Right lobe of liver (tissue), 6 donors: ENCODE data around the gene KISS1R. TPM values are rescaled to one million over a fixed set of nuclear protein-coding genes. Genes with fewer than 3 reads are reported as not detected.

Experiments
- ATAC-seq, 4 donors: fragments of 200-7000 bp; cut with Tn5 transposase; one replicate each; pipeline ENCODE4 v1.9.1; 2020; ENCODE audit warnings: mild to moderate bottlenecking in 4 of 4, moderate library complexity in 4 of 4
- DNase-seq, 3 donors: peaks; one replicate each; pipeline ENCODE4 v3.0.0-alpha.2; 2020
- H3K27ac ChIP-seq, 3 donors: fragments of 200-600 bp; one replicate each; pipeline ENCODE4 v1.8.0; 2022
- H3K27me3 ChIP-seq, 2 donors: fragments of 200-600 bp; one replicate each; pipeline ENCODE4 v1.8.0; 2022
- H3K36me3 ChIP-seq, 4 donors: fragments of 200-600 bp; sonication (generic) in 1 of 4; one replicate each; pipeline versions ENCODE4 v1.5.1 to v1.8.0; 2017 to 2022; ENCODE audit warnings: control low read depth in 1 of 4
- H3K4me1 ChIP-seq, 4 donors: fragments of 200-600 bp; sonication (generic) in 1 of 4; one replicate each; pipeline versions ENCODE4 v1.5.1 to v1.8.0; 2017 to 2022; ENCODE audit warnings: control low read depth in 1 of 4
- H3K4me3 ChIP-seq, 3 donors: fragments of 200-600 bp; one replicate each; pipeline ENCODE4 v1.8.0; 2022
- H3K9me3 ChIP-seq, 4 donors: fragments of 200-600 bp; sonication (generic) in 1 of 4; one replicate each; pipeline versions ENCODE4 v1.5.1 to v1.8.0; 2017 to 2022; ENCODE audit warnings: control low read depth in 1 of 4
- POLR2A ChIP-seq: fragments of 450-650 bp; IDR thresholded peaks from one replicate; pipeline ENCODE4 v1.6.1; 2017; ENCODE audit warnings: antibody characterized with exemption, mild to moderate bottlenecking
- WGBS: methylation state at CpG from one replicate; pipeline ENCODE4 v1.1.6; 2018; ENCODE audit warnings: low coverage, low lambda C conversion rate; ENCODE audit not compliant: insufficient coverage; ENCODE audit errors: missing lambda C conversion rate; 5-methylcytosine and 5-hydroxymethylcytosine counted together
- intact Hi-C, 2 donors: fragments of 100-400 bp; cut with DNase I; formaldehyde crosslinking; loops; one replicate each; pipeline versions ENCODE4 v1.11.2 to v1.14.1; 2022
- total RNA-seq, 6 experiments: library from RNA; depleted of rRNA in 2 of 6; stranded (reverse); fragments of >200 nt in 2 of 6; fragmentation: NEBNext Ultra II Directional in 3 of 6; extraction: Animal tissue kit (Norgen Biotek cat#: 25700) in 3 of 6; gene quantifications; one replicate each; pipeline versions ENCODE4 v1.1.0 to v1.2.4, GENCODE V29; 2016 to 2023
- TF ChIP-seq, protein P1 (sequence below), 4 donors: fragments of 200-600 bp in 3 of 4; fragments of 450-650 bp in 1 of 4; IDR thresholded peaks; one replicate each; pipeline versions ENCODE4 v1.5.1 to v1.8.0; 2016 to 2022; ENCODE audit warnings: antibody characterized with exemption in 4 of 4, mild to moderate bottlenecking in 2 of 4
- donor health status: DM: no; HTN: yes; CAD: no.
- donor health status: DM: no; HTN: no; CAD: no.
- donor health status: DM: no; HTN: no; CAD: no.
- donor health status: DM: no; HTN: yes; CAD: no.
- donor health status: DM: no; HTN: yes; CAD: no.

Gene KISS1R
- total RNA-seq, 6 experiments from 2014 or later, result 0.47 TPM; not detected in 5

DNA sequence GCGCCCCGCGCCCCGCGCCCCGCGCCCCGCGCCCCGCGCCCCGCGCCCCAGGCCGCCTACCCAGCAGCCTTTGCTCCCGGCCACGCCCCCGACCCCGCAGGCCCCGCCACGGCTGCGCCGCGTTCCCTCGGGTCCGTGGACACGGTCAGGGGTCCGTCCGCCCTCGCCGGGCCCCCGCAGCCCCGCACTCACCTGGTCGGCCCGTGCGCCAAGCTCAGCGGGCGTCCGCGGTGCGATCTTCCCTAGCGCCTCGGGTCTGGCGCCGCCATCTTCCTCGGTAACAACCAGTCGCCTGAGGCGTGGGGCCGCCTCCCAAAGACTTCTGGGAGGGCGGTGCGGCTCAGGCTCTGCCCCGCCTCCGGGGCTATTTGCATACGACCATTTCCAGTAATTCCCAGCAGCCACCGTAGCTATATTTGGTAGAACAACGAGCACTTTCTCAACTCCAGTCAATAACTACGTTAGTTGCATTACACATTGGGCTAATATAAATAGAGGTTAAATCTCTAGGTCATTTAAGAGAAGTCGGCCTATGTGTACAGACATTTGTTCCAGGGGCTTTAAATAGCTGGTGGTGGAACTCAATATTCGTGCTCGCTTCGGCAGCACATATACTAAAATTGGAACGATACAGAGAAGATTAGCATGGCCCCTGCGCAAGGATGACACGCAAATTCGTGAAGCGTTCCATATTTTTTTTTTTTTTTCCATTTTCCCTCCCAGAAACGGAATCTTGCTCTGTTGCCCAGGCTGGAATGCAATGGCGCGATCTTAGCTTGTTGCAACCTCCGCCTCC is 24.0 kb upstream of the KISS1R start, which contains the start of the genes MED16 and RNU6-9:
MED16 (minus strand) TSS at position 294 of the 796 bp plus-strand sequence. CDS start 2,056 bp downstream, outside the sequence.
RNU6-9 (plus strand) TSS at position 591 of the 796 bp plus-strand sequence.
- H3K9me3 ChIP-seq, result no peaks in the 10 kb centered on the region
- ATAC-seq, result peak; percentile 95 to 99 (median 97)
- H3K4me3 ChIP-seq, result peak within 1 kb of the TSS; percentile 72 to 94 (median 86)
- H3K27me3 ChIP-seq, result no peaks in the 10 kb centered on the region
- WGBS, result 2% methylated on average over 19 of the region's 69 CpGs
- H3K27ac ChIP-seq, result peak within 1 kb of the TSS; percentile 89 to 91 (median 90)
- no peaks in the 10 kb centered on the region for H3K4me1 ChIP-seq
- DNase-seq, result peak; percentile 91 to 94 (median 92)
- peaks cover 0 to 10% (median under 1%) of the 10 kb centered on the region in 4 donors for H3K36me3 ChIP-seq
- TF ChIP-seq, protein P1, sequence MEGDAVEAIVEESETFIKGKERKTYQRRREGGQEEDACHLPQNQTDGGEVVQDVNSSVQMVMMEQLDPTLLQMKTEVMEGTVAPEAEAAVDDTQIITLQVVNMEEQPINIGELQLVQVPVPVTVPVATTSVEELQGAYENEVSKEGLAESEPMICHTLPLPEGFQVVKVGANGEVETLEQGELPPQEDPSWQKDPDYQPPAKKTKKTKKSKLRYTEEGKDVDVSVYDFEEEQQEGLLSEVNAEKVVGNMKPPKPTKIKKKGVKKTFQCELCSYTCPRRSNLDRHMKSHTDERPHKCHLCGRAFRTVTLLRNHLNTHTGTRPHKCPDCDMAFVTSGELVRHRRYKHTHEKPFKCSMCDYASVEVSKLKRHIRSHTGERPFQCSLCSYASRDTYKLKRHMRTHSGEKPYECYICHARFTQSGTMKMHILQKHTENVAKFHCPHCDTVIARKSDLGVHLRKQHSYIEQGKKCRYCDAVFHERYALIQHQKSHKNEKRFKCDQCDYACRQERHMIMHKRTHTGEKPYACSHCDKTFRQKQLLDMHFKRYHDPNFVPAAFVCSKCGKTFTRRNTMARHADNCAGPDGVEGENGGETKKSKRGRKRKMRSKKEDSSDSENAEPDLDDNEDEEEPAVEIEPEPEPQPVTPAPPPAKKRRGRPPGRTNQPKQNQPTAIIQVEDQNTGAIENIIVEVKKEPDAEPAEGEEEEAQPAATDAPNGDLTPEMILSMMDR (IDR thresholded peaks at IDR 0.05), result no peak
- peak; percentile 45 for TF ChIP-seq POLR2A
- intact Hi-C loops, result no loop called here

GRCh38 chr19:896434-896833 is 20.7 kb upstream of the KISS1R start:
- Histone ChIP-seq H3K27me3 (no peaks in the 10 kb centered on the region), H3K4me3 (no peak overlapping the region), H3K9me3 (no peaks in the 10 kb centered on the region), H3K4me1 (no peaks in the 10 kb centered on the region), H3K27ac (no peak overlapping the region), H3K36me3 (peaks cover 0 to 6% (median 0%) of the 10 kb centered on the region in 4 donors)
- DNase-seq (no peak), ATAC-seq (no peak)
- 93% methylated on average over 8 of the region's 10 CpGs for WGBS
- intact Hi-C loops, result no loop called here
- TF ChIP-seq POLR2A, result no peak
- TF ChIP-seq, protein P1 (IDR thresholded peaks at IDR 0.05), result no peak

DNA sequence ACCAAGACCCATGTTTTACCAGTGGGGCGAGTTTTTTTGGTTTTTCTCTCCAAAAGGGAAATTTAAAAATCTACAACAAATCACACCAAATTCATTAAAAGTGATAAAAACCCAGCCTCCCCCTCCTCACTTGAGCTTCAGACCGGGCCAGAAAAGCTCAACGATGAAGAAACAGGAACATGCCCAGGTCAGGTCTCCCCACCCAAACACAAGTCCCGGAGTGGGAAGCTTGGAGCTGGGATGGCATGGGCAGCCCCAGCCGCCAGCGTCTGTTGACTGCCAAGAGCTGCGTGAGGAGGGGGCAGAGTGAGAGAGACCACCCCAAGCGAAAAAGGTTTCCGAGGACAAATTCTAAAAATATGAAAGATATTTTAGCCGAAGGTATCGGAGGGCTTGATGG is 20.1 kb upstream of the KISS1R start:
- peaks cover 0 to 6% (median 0%) of the 10 kb centered on the region in 4 donors for H3K36me3 ChIP-seq
- TF ChIP-seq POLR2A, result no peak
- TF ChIP-seq, protein P1 (IDR thresholded peaks at IDR 0.05), result no peak
- H3K4me1 ChIP-seq, result peaks cover 0 to 2% (median 0%) of the 10 kb centered on the region in 4 donors
- no peak overlapping the region for H3K4me3 ChIP-seq
- no peak overlapping the region for H3K27ac ChIP-seq
- ATAC-seq (no peak), DNase-seq (no peak)
- H3K9me3 ChIP-seq, result no peaks in the 10 kb centered on the region
- 88% methylated on average over 9 of the region's 11 CpGs for WGBS
- intact Hi-C loops, result no loop called here
- no peaks in the 10 kb centered on the region for H3K27me3 ChIP-seq

DNA sequence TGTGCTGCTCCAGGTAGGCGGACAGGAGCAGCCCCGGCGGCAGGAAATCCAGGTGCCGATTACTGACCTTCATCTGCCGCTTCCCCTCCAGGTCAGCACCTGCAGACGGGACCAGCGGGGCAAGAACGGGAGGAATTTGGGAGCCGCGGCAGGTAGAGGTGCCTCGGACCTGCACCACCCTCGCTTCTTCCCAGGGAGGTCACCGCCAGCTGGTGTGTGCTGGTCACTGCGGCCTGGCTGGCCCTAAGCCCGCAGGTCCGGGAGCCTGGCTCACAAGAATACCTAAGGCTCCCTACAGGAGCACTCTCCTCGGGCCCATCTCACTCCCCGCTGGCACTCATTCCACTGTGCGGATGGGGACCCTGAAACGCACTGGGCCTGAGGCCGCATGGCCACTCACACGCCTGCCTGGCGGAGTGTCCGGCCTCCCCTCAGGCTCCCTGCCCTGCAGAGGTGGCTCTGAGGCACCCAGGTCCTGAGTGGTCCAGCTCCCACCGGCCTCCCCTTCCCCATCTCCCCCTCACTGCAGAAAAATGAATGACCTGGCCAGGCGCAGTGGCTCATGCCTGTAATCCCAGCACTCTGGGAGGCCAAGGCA is 19.6 kb upstream of the KISS1R start:
- DNase-seq (no peak), ATAC-seq (no peak)
- WGBS, result 87% methylated on average over 8 of the region's 26 CpGs

More for the DNA sequence above, 19.6 kb upstream of the KISS1R start:
- Histone ChIP-seq H3K27ac (no peak overlapping the region), H3K4me3 (no peak overlapping the region), H3K36me3 (peaks cover 0 to 6% (median 0%) of the 10 kb centered on the region in 4 donors), H3K9me3 (no peaks in the 10 kb centered on the region), H3K4me1 (peaks cover 0 to 8% (median 0%) of the 10 kb centered on the region in 4 donors), H3K27me3 (no peaks in the 10 kb centered on the region)
- no peak for TF ChIP-seq POLR2A
- TF ChIP-seq, protein P1 (IDR thresholded peaks at IDR 0.05), result no peak
- intact Hi-C loops, result no loop called here
